ENCODE data around the gene APOA1.

Gene APOA1

GRCh38 chr11:116823031-116823843, 14.2 kb downstream of the APOA1 start, which contains the start of gene APOA4:
Gene APOA4 (minus strand): TSS chr11:116823304. CDS start chr11:116823191, 113 bp downstream.
- TF ChIP-seq GATA3 (IDR thresholded peaks at IDR 0.05; ENCODE audit: low read depth, low read length), result no peak
- no peak for TF ChIP-seq GATA2 (IDR thresholded peaks at IDR 0.05; ENCODE audit: low read depth, low read length)

GRCh38 chr11:116822575-116822974, 14.8 kb downstream of the APOA1 start:
- TF ChIP-seq GATA3 (IDR thresholded peaks at IDR 0.05; ENCODE audit: low read depth, low read length) (no peak), GATA2 (IDR thresholded peaks at IDR 0.05; ENCODE audit: low read depth, low read length) (no peak)

- TF ChIP-seq GATA2 (IDR thresholded peaks at IDR 0.05; ENCODE audit: low read depth, low read length), result no peak
- TF ChIP-seq GATA3 (IDR thresholded peaks at IDR 0.05; ENCODE audit: low read depth, low read length), result no peak
These were observed 16.1 kb downstream of the APOA1 start for GRCh38 chr11:116821050-116821918.

- TF ChIP-seq GATA2 (IDR thresholded peaks at IDR 0.05; ENCODE audit: low read depth, low read length) (no peak), GATA3 (IDR thresholded peaks at IDR 0.05; ENCODE audit: low read depth, low read length) (no peak)
These were observed 18.4 kb downstream of the APOA1 start for GRCh38 chr11:116819049-116819448.

GRCh38 chr11:116814502-116814901, 22.9 kb downstream of the APOA1 start:
- no peak for TF ChIP-seq GATA3 (IDR thresholded peaks at IDR 0.05; ENCODE audit: low read depth, low read length)
- no peak for TF ChIP-seq GATA2 (IDR thresholded peaks at IDR 0.05; ENCODE audit: low read depth, low read length)

- TF ChIP-seq GATA3 (IDR thresholded peaks at IDR 0.05; ENCODE audit: low read depth, low read length), result no peak
- TF ChIP-seq GATA2 (IDR thresholded peaks at IDR 0.05; ENCODE audit: low read depth, low read length), result no peak
These were observed 23.5 kb downstream of the APOA1 start for GRCh38 chr11:116813781-116814471.

GRCh38 chr11:116813170-116813569, 24.3 kb downstream of the APOA1 start:
- TF ChIP-seq GATA2 (IDR thresholded peaks at IDR 0.05; ENCODE audit: low read depth, low read length), result no peak
- no peak for TF ChIP-seq GATA3 (IDR thresholded peaks at IDR 0.05; ENCODE audit: low read depth, low read length)

- no peak for TF ChIP-seq GATA2 (IDR thresholded peaks at IDR 0.05; ENCODE audit: low read depth, low read length)
- TF ChIP-seq GATA3 (IDR thresholded peaks at IDR 0.05; ENCODE audit: low read depth, low read length), result no peak
These were observed 25.3 kb downstream of the APOA1 start for GRCh38 chr11:116812109-116812508.

- no peak for TF ChIP-seq GATA2 (IDR thresholded peaks at IDR 0.05; ENCODE audit: low read depth, low read length)
- TF ChIP-seq GATA3 (IDR thresholded peaks at IDR 0.05; ENCODE audit: low read depth, low read length), result no peak
These were observed 26.2 kb downstream of the APOA1 start for GRCh38 chr11:116811194-116811593.

GRCh38 chr11:116808262-116809175, 28.9 kb downstream of the APOA1 start:
- TF ChIP-seq GATA3 (IDR thresholded peaks at IDR 0.05; ENCODE audit: low read depth, low read length) (no peak), GATA2 (IDR thresholded peaks at IDR 0.05; ENCODE audit: low read depth, low read length) (no peak)

- TF ChIP-seq GATA3 (IDR thresholded peaks at IDR 0.05; ENCODE audit: low read depth, low read length) (no peak), GATA2 (IDR thresholded peaks at IDR 0.05; ENCODE audit: low read depth, low read length) (no peak)
These were observed 29.7 kb downstream of the APOA1 start for GRCh38 chr11:116807601-116808261.

GRCh38 chr11:116804001-116804400, 33.4 kb downstream of the APOA1 start:
- TF ChIP-seq GATA3 (IDR thresholded peaks at IDR 0.05; ENCODE audit: low read depth, low read length) (no peak), GATA2 (IDR thresholded peaks at IDR 0.05; ENCODE audit: low read depth, low read length) (no peak)
